Stomach (tissue), 9 donors: ENCODE results near the gene TAF1C. TPM values are rescaled to one million over a fixed set of nuclear protein-coding genes. Genes with fewer than 3 reads are reported as not detected.

ENCODE experiments used
- DNase-seq, 2 donors: peaks; one replicate each; pipeline versions ENCODE4 v3.0.0 to v3.0.0-alpha.2; 2013 to 2019
- H3K27ac ChIP-seq, 5 donors: fragments of 200-600 bp in 4 of 5; sonication (generic) in 4 of 5; one replicate each; pipeline ENCODE4 v1.5.1; 2013 to 2019; ENCODE audit warnings: mild to moderate bottlenecking in 1 of 5, moderate library complexity in 1 of 5
- H3K27me3 ChIP-seq, 3 donors: fragments of 200-600 bp; sonication (generic); one replicate each; pipeline ENCODE4 v1.5.1; 2017 to 2019; ENCODE audit warnings: mixed run types in 1 of 3
- H3K36me3 ChIP-seq, 4 donors: fragments of 200-600 bp; sonication (generic); 1 replicate in 3 of 4; 2 replicates in 1 of 4; pipeline ENCODE4 v1.5.1; 2016 to 2019
- H3K4me1 ChIP-seq, 4 donors: fragments of 200-600 bp; sonication (generic); one replicate each; pipeline ENCODE4 v1.5.1; 2016 to 2019
- H3K4me3 ChIP-seq, 4 donors: fragments of 200-600 bp; sonication (generic) in 3 of 4; one replicate each; pipeline ENCODE4 v1.5.1; 2016 to 2019; ENCODE audit warnings: mild to moderate bottlenecking in 1 of 4
- H3K9me3 ChIP-seq, 4 donors: fragments of 200-600 bp; sonication (generic); one replicate each; pipeline ENCODE4 v1.5.1; 2016 to 2019
- EP300 ChIP-seq: sonication (generic); formaldehyde crosslinking; IDR thresholded peaks from one replicate; pipeline ENCODE4 v1.6.1; 2017; ENCODE audit warnings: antibody characterized with exemption
- POLR2A ChIP-seq, 4 donors: fragments of 450-650 bp; IDR thresholded peaks; one replicate each; pipeline ENCODE4 v1.6.1; 2016; ENCODE audit warnings: antibody characterized with exemption in 4 of 4, control low read depth in 2 of 4, mild to moderate bottlenecking in 1 of 4, moderate library complexity in 1 of 4
- POLR2AphosphoS5 ChIP-seq, 3 donors: sonication (generic); formaldehyde crosslinking; IDR thresholded peaks; one replicate each; pipeline ENCODE4 v1.6.1; 2016; ENCODE audit warnings: antibody characterized with exemption in 3 of 3
- WGBS, 5 donors: extraction: QIAGEN DNeasy Blood & Tissue Kit in 3 of 5; methylation state at CpG; one replicate each; pipeline versions ENCODE4 v1.1.5 to v1.1.7; 2013 to 2018; 5-methylcytosine and 5-hydroxymethylcytosine counted together
- intact Hi-C: fragments of 100-400 bp; cut with DNase I; formaldehyde crosslinking; loops from one replicate; pipeline ENCODE4 v1.15.1; 2023; ENCODE audit warnings: low total_unique reads
- polyA plus RNA-seq, 3 donors: library from polyadenylated mRNA; stranded (reverse); fragments of 200-250 nt; gene quantifications; one replicate each; pipeline ENCODE4 v1.2.3, GENCODE V29; 2013
- total RNA-seq, 5 donors: library from RNA; depleted of rRNA; stranded (reverse); fragments of >200 nt; gene quantifications; one replicate each; pipeline versions ENCODE4 v1.1.0 to v1.2.3, GENCODE V29; 2014 to 2016
- TF ChIP-seq, protein P1 (sequence below), 7 experiments: fragments of 450-650 bp in 4 of 7; fragments of 200-600 bp in 3 of 7; sonication (generic) in 3 of 7; IDR thresholded peaks; one replicate each; pipeline ENCODE4 v1.5.1; 2016 to 2019; ENCODE audit warnings: antibody characterized with exemption in 7 of 7, control low read depth in 2 of 7, mild to moderate bottlenecking in 1 of 7
- donor health status: healthy with polysubstance abuse.
- donor health status: Bipolar disorder and iron deficiency.
- donor health status: healthy.

TAF1C gene
- total and polyA plus RNA-seq, 8 donors: 15.3 to 377 (median 37.6) TPM

DNA sequence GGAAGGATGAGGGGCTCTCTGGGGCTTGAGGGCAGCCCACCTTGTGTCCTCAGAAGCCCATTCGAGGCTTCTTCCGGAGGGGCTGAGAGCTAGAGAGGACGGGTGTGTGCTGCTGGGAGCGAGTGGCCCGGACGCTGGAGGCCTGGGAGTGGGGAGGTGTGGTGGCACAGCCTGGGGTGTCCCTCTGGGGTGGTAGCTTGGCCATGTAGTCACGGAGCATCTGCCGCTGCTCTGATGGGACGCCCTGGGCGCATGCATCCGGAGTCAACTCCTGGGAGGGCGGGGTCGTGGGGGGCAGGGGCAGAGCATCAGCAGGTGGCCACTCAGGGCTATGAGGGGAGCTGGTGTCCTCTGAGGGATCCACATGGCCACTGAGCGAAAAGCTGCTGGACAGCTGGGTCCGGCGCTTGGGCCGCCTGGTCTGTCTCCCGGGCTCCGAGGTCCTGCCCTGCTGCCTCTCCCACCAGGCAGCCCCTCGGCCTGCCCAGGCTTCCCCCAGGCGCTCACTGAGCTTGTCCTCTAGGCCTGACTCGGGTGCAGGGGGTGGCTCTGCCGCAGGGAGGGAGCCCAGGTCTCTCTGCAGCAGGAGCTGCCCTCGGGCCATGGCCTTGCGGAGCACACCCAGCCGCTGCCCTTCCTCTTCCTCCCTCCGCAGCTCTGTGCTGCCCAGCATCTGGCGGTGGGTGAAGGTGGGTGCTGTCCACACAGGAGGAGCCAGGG, 7.8 kb downstream of the TAF1C start:
- DNase-seq: no peak
- Histone ChIP-seq H3K9me3 (no peaks in the 10 kb centered on the region), H3K4me1 (peaks cover 23 to 46% (median 32%) of the 10 kb centered on the region in 4 donors), H3K27ac (peak overlapping the region in 2 of 5 donors; percentile 80 to 82), H3K36me3 (peaks cover 51 to 64% (median 63%) of the 10 kb centered on the region in 4 donors), H3K4me3 (no peak overlapping the region), H3K27me3 (no peaks in the 10 kb centered on the region)
- TF ChIP-seq POLR2AphosphoS5 (IDR thresholded peaks at IDR 0.05) (no peak), POLR2A (IDR thresholded peaks at IDR 0.05) (no peak), EP300 (no peak)
- TF ChIP-seq, protein P1, sequence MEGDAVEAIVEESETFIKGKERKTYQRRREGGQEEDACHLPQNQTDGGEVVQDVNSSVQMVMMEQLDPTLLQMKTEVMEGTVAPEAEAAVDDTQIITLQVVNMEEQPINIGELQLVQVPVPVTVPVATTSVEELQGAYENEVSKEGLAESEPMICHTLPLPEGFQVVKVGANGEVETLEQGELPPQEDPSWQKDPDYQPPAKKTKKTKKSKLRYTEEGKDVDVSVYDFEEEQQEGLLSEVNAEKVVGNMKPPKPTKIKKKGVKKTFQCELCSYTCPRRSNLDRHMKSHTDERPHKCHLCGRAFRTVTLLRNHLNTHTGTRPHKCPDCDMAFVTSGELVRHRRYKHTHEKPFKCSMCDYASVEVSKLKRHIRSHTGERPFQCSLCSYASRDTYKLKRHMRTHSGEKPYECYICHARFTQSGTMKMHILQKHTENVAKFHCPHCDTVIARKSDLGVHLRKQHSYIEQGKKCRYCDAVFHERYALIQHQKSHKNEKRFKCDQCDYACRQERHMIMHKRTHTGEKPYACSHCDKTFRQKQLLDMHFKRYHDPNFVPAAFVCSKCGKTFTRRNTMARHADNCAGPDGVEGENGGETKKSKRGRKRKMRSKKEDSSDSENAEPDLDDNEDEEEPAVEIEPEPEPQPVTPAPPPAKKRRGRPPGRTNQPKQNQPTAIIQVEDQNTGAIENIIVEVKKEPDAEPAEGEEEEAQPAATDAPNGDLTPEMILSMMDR (IDR thresholded peaks at IDR 0.05): no peak
- 90 to 96% (median 92%) methylated on average over 9 to 28 of the region's 28 CpGs for WGBS, 5 donors
- intact Hi-C loops: no loop called here

DNA sequence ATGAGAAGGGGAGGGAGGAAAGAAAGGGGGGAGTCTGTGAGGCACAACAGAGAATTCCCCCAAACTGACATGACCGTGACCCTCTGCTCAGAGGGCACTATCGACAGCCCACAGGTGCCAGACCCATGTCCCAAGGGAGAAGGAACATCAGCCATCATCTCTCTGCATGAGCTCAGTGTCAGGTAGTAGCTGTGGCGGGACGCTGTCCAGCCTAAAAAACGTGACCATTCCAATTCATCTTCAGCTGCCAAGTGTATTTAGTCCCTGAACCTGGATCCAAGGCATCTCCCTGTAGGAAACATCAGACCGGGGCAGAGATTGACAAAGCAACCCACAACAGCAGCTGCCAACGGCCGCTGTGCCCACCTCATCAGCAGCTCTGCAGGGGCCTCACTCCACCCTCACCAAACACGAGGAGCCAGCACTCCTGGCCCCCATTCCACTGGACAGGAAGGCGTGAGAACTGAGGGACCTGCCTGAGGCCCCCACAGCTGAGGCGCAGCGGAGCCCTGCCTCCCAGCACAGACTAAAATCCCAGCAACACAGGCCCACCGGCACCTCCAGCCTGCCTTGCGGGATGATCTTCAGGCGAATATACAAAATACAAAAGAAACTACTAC, 8.6 kb downstream of the TAF1C start:
- DNase-seq: no peak
- Histone ChIP-seq H3K4me3 (no peak overlapping the region), H3K27ac (peak overlapping the region in 4 of 5 donors; percentile 70 to 82 (median 75)), H3K4me1 (peaks cover 23 to 39% (median 31%) of the 10 kb centered on the region in 4 donors), H3K36me3 (peaks cover 48 to 56% (median 55%) of the 10 kb centered on the region in 4 donors), H3K9me3 (no peaks in the 10 kb centered on the region), H3K27me3 (no peaks in the 10 kb centered on the region)
- TF ChIP-seq EP300 (no peak), POLR2AphosphoS5 (IDR thresholded peaks at IDR 0.05) (no peak), POLR2A (IDR thresholded peaks at IDR 0.05) (no peak)
- TF ChIP-seq, protein P1 (IDR thresholded peaks at IDR 0.05): no peak
- intact Hi-C loops: no loop called here
- 79 to 90% (median 86%) methylated on average over 14 to 15 of the region's 15 CpGs for WGBS, 5 donors

DNA sequence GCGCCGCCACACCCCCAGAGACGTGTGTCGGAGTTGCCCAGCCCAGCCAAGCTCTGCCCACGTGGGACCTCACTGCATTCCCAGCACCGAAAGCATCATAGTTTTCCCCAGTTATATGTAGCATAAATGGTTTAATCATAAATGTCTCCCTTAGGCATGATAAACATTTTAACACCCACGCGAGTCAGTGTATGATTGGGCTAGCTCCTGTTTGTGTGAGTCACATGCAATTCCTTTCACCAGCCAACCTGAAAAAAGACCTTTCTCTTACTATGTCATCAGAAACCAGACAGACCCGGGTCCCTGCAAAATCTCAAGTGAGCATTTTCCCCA, 9.2 kb downstream of the TAF1C start:
- no peak overlapping the region for H3K4me3 ChIP-seq
- WGBS, 5 donors: 35 to 55% (median 40%) methylated on average over 9 of the region's 9 CpGs
- TF ChIP-seq, protein P1 (IDR thresholded peaks at IDR 0.05): no peak
- peak in 1 of 3 donors; percentile 12 for TF ChIP-seq POLR2AphosphoS5 (IDR thresholded peaks at IDR 0.05)
- TF ChIP-seq EP300: no peak
- H3K36me3 ChIP-seq: peaks cover 44 to 51% (median 49%) of the 10 kb centered on the region in 4 donors
- DNase-seq: no peak
- no peaks in the 10 kb centered on the region for H3K27me3 ChIP-seq
- H3K9me3 ChIP-seq: no peaks in the 10 kb centered on the region
- H3K4me1 ChIP-seq: peaks cover 23 to 39% (median 31%) of the 10 kb centered on the region in 4 donors
- peak overlapping the region; percentile 26 to 82 (median 70) for H3K27ac ChIP-seq
- intact Hi-C loops: no loop called here

DNA sequence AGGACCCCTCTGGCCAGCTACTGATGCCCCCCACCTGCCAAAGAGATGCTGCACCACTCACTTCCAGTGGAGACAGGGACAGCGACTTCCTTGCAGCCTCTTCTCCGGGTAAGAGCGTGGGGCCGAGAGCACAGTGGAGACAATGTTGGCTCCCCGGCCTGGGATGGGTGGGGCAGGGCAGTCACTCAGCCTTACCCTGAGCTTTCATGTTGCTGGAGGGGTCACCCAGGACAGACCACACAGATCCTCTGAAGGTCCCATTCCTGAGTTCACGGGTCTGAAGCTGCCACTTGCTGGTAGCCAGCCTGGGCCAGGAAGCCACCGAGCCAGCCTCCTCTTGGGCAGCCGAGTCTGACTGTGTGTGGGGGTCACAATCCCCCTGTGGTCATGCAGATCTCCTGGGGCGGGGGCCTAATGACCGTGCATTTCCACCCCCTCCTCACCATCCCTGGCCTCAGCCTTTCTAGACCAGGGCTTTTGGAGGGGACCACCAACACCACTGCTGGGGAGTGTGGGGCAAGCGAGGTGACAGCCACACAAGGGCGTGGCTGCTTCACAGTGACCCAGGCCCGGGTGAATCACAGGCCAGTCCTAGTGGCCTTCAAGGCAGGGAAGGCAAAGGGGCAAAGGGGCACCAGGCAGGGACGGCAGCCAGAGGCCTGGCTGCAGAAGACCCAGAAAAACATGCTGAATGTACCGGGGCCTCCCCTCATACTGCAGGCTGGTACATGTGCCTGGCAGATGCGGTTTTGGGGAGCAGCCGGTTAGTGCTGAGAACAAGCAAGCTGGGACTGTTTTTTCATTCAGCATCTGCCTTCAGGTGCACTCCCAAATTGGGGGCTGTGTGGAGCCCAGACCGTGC, 10.4 kb downstream of the TAF1C start:
- H3K9me3 ChIP-seq: no peaks in the 10 kb centered on the region
- peaks cover 23 to 39% (median 31%) of the 10 kb centered on the region in 4 donors for H3K4me1 ChIP-seq
- 50 to 56% (median 53%) methylated on average over 6 to 18 of the region's 18 CpGs for WGBS, 5 donors
- H3K27ac ChIP-seq: peak overlapping the region; percentile 3 to 82 (median 70)
- H3K36me3 ChIP-seq: peaks cover 31 to 38% (median 37%) of the 10 kb centered on the region in 4 donors
- H3K4me3 ChIP-seq: no peak overlapping the region
- H3K27me3 ChIP-seq: no peaks in the 10 kb centered on the region
- intact Hi-C loops: no loop called here
- TF ChIP-seq POLR2AphosphoS5 (IDR thresholded peaks at IDR 0.05): no peak
- TF ChIP-seq EP300: no peak
- TF ChIP-seq, protein P1 (IDR thresholded peaks at IDR 0.05): no peak
- TF ChIP-seq POLR2A (IDR thresholded peaks at IDR 0.05): no peak
- DNase-seq: no peak
